Cerebellar cortex (tissue), 1 donor: Measurements from ENCODE around the gene GPR162.
"Not testable (repeated sequence)": the region's sequence is repeated elsewhere in the genome, so short reads cannot be mapped to it uniquely, and the experiment has no call there.

Source experiments
- DNase-seq: peaks from one replicate; pipeline ENCODE4 v3.0.0-alpha.2; 2015; ENCODE audit warnings: low spot score

The GPR162 gene

GRCh38 chr12:6854036-6854435 is 32.4 kb downstream of the GPR162 start:
- no peak for DNase-seq

DNA sequence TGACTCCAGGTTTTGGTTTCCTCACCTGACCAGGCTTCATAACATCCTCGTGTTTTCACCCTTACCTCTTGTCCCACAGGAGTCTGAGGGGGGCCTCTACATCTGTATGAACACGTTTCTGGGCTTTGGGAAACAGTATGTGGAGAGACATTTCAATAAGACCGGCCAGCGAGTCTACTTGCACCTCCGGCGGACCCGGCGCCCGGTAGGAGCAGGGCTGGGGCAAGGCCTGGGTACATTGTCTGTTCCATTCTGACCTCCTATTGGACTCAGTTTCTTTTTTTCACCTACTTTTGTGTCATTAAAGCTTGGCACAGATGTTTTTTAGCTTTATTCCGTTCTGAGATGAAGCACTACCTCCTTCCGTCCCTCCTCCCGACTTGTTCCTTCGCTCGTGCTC is 33.7 kb downstream of the GPR162 start:
- no peak for DNase-seq

- DNase-seq: no peak
Observed at GRCh38 chr12:6858799-6859198, 37.2 kb downstream of the GPR162 start.

GRCh38 chr12:6860116-6860515 is 38.5 kb downstream of the GPR162 start:
- DNase-seq: no peak

GRCh38 chr12:6860942-6861341 is 39.3 kb downstream of the GPR162 start:
- no peak for DNase-seq

DNA sequence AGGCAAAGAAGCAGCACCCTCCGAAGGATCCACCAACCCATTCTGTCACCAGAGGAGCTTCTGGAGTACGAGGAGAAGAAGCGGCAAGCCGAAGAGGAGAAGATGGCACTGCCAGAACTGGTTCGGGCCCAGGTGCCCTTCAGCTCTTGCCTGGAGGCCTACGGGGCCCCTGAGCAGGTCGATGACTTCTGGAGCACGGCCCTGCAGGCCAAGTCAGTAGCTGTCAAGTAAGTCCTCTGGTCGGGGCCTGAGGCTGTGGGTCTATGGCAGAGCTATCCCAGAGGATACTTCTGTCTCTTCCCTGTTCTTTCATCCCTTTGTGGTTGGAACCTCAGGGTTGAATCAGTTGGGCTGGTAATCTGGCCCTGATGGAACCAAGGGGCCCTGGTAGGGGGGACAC is 39.8 kb downstream of the GPR162 start:
- no peak for DNase-seq

GRCh38 chr12:6863033-6863432 is 41.4 kb downstream of the GPR162 start:
- no peak for DNase-seq

DNA sequence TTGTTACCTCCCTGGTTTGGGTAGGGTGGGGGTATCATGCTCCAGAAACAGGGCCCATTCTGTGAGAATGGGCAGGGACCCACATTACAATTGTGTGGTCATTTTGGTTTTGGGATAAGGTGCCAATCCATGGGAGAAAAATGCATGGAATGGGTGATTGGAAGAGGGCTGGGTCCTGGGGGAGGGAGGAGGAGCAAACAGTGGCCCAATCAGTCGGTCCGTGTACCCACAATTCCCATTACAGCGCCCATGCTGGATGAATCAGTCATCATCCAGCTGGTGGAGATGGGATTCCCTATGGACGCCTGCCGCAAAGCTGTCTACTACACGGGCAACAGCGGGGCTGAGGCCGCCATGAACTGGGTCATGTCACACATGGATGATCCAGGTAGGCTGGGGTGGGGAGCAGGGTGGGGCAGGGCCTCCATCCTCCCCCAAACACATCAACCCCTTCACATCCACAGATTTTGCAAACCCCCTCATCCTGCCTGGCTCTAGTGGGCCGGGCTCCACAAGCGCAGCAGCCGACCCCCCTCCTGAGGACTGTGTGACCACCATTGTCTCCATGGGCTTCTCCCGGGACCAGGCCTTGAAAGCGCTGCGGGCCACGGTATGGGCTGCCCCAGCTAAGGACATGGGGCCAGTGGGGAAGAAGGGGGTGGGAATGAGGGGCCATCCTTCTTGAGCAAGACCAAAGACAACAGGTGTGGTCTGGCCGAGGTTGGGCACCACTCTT is 42.1 kb downstream of the GPR162 start:
- no peak for DNase-seq

DNA sequence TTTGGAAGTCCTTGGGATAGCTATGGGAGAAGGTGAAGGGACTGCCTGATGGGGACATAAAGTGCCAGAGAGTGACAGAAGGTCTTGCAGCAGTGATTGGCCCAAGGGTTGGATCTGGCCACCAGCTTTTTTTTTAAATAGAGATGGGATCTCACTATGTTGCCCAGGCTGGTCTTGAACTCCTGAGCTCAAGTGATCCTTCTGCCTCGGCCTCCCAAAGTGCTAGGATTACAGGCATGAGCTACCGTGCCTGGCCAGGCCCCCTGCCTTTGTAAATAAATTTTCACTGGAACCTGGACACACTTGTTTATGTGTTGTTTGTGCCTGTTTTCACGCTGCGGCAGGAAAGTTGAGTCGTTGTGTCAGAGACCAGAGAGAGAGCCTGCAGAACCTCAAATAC is 43.7 kb downstream of the GPR162 start:
- not testable (repeated sequence) for DNase-seq

DNA sequence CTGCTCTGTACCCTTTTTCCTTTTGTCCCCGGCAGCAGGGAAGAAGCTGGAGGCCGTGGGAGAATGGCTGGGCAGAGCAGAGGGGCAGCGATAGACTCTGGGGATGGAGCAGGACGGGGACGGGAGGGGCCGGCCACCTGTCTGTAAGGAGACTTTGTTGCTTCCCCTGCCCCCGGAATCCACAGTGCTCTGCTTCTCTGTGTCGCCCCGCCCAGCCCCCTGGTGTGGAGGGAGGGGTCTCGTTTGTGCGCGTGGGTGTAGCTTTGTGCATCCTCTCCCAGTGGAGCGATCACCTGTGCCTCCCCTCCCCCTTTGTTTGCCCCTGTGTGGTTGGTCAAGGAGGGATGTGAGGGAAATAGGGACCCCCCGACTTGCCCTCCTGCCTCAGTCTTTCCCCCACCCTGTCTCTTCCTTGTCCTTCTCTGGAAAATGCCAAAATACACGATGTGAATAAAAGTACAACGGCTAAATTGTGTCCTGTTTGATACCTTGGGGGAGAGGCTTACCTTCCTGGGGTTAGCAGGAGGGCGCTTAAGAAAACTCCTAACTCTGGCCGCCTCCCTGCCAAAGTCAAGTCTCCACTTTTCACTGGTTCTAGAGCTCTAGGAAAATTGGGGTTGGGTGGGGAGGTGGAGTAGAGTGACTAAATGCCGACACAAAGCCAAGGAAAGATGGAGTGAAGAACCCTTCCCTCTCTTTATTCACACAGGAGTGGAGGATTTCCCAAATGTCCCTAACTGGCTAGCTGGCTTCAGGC is 44.7 kb downstream of the GPR162 start:
- no peak for DNase-seq

GRCh38 chr12:6866920-6867412 is 45.3 kb downstream of the GPR162 start:
- DNase-seq: peak; percentile 28

DNA sequence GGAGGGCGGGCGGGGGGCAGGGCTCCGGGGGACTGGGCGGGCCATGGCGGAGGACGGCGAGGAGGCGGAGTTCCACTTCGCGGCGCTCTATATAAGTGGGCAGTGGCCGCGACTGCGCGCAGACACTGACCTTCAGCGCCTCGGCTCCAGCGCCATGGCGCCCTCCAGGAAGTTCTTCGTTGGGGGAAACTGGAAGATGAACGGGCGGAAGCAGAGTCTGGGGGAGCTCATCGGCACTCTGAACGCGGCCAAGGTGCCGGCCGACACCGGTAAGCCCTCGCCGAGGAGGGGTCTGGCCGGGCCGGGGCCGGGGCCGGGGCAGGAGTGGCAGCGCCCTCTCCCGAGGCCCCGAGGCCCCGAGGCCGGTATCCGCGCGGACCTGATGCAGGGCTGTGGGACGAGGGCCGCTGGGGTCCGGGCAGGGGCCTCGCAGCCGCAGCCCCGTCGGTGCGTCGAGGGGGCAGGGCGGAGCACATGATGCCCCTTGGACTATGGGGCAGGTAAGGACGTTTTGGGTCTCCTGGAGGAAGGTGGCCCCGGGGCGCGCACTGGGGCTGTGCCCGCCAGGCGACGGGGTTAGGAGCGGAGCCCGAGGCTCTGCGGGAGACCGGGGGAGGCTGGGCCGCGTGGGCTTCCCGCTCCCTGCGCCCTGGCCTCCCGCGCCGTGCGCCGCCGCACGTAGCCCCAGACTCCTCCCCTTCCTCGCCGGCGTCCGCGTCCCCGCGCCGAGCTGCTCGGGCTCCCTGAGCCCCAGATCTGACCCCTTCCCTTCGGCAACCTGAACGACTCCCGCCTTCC is 46.0 kb downstream of the GPR162 start, which contains the start of gene TPI1:
Gene TPI1, plus strand, starts transcription at position 119 of the 798 bp plus-strand sequence. Its CDS starts 36 bp downstream, at position 155.
- DNase-seq: peak; percentile 84

DNA sequence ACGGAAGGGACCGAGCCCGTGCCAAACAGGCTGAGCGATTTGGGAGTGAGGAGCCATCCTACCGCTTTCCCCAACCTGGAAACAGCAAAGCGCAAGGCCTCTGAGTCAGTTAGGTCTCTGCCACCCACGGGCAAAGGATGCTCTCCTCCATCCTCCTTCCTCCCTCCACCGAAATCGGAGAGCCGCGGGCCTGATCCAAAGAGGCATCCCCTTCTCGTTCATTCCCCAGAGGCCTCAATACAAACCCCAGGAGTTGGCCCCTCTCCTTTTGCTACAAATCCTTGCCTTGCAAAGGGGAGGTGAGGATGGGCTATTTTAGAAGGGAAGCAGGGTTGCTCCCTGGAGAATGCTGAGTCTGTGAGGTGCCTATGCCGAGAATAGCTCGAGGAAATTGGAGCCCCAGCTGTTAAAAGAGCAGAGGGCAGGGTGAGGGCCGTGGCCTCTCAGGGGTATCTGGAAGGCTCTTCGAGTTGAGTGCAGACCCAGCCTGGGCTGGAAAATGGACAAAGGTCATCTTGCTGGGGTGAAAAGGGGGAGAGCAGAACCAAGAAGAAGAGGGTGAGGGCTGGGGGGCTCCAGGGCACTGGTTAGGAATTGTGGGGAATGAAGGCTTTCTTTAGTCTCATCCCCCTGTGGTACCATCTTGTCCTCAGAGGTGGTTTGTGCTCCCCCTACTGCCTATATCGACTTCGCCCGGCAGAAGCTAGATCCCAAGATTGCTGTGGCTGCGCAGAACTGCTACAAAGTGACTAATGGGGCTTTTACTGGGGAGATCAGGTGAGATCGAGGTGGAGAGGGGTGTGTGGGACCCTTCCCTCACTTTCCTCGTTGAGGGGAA is 46.8 kb downstream of the GPR162 start:
- peak; percentile 31 for DNase-seq

DNA sequence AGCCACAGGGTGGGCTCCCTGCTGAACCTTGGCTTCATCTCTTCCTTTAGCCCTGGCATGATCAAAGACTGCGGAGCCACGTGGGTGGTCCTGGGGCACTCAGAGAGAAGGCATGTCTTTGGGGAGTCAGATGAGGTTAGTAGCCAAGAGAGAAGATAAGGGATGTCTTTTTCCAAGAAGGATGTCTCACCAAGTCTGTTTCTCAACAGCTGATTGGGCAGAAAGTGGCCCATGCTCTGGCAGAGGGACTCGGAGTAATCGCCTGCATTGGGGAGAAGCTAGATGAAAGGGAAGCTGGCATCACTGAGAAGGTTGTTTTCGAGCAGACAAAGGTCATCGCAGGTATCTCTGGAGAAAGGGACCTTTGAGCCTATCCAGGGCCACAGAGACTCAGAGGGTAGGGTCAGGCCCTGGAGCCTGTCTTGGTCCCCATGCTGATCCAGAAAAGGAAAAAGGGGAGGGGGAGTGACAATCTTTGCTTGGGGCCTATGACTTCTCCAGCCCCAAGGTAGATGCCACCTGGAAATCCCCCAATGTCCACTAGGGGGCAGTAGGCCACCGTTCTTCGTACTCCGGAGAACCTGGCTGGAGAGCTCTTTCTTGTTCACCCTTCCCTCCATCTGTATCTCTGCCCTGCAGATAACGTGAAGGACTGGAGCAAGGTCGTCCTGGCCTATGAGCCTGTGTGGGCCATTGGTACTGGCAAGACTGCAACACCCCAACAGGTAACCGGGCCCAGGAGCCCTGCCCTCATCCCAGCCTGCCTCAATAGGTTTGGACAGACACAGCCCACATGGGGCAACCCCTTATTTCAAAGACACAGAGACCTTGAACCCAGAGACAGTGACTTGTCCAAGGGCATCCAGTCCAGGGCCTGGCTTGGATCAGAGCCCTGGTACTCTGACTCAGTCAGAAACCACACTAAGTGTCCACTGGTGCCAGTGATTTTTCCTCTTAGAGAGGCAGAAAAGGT is 47.7 kb downstream of the GPR162 start:
- DNase-seq: peak; percentile 92

DNA sequence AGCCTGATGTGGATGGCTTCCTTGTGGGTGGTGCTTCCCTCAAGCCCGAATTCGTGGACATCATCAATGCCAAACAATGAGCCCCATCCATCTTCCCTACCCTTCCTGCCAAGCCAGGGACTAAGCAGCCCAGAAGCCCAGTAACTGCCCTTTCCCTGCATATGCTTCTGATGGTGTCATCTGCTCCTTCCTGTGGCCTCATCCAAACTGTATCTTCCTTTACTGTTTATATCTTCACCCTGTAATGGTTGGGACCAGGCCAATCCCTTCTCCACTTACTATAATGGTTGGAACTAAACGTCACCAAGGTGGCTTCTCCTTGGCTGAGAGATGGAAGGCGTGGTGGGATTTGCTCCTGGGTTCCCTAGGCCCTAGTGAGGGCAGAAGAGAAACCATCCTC is 48.7 kb downstream of the GPR162 start:
- not testable (repeated sequence) for DNase-seq

- DNase-seq: peak; percentile 52
Observed at GRCh38 chr12:6871052-6871957, 49.7 kb downstream of the GPR162 start.

DNA sequence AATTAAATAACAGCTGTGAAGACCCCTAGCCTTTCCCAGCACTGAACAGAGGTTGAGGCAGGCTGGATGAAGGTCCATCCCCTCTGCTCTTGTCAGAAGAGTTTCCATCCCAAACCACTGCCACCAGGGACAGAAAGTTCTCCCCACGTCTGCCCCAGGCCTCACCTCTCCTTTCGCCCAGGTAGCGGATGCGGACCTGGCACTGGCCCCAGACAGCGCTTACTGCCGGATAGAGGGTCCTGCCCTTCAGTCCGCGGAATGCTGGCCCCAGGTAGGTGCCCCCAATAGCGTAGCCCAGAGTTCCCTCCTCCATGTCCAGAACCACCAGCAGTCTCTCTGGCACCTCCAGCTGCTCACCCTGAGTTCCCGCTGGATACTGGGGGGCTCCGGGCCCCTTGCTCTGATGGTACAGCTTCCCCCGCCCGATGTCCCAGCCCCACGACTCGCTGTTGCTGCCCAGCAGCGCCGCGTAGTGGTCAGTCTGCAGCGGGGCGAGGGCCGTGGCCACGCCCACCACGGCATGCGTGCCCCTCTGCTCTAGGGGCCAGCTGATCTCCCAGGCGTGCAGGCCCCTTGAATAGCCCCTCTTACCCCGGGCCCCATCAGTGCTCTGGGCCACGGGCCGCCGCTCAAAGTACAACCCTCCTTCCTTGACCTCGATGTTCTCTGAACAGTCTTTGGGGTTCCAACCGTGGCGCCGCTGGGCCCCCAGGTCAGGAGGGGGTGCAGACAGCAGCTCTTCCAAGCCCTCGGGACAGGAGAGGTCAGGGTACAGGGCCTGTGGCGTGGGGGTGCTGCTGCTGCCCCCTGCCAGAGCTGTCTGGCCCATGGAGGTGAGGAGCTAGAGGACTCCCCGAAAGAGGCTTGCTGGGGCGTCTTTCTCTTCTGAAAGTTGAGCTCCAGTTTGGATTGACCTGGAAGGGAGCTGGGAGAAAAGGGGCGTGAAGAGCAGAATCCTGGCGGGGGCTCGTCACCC is 50.7 kb downstream of the GPR162 start:
- peak; percentile 78 for DNase-seq
